A673 (cell line): ENCODE results near the gene PUDP.

Experiments
- EZH2 ChIP-seq: fragments of 200-600 bp; sonication (generic); IDR thresholded peaks from 2 replicates; pipeline ENCODE4 v1.6.1; 2017; ENCODE audit warnings: borderline replicate concordance, low read depth, mild to moderate bottlenecking, mixed read lengths, antibody characterized with exemption, low read length; ENCODE audit not compliant: poor library complexity, severe bottlenecking
- TF ChIP-seq, protein P1 (sequence below): fragments of 300-800, 200-600 bp; sonication (generic); conservative IDR thresholded peaks from 2 replicates; pipeline ENCODE4 v1.5.1; 2017; ENCODE audit warnings: low read depth, mild to moderate bottlenecking, antibody characterized with exemption, low read length, moderate library complexity, mixed read lengths

DNA sequence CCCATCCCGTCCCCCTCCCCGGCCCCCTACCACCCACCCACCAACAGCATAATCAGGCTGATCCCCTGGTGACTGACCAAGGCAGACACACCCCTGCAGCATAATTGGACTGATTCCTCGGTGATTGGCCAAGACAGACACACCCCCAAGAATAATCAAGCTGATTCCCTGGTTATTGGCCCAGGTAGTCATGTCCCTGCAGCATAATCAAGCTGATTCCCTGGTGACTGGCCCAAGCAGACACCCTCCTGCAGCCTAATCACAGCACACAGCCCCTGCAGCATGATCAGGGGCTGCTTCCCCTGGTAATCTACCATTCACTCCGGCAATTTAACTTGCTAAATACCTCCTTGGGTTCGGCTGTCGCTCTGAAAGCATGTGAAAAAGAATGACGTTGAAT is 47.9 kb downstream of the PUDP start:
- TF ChIP-seq, protein P1, sequence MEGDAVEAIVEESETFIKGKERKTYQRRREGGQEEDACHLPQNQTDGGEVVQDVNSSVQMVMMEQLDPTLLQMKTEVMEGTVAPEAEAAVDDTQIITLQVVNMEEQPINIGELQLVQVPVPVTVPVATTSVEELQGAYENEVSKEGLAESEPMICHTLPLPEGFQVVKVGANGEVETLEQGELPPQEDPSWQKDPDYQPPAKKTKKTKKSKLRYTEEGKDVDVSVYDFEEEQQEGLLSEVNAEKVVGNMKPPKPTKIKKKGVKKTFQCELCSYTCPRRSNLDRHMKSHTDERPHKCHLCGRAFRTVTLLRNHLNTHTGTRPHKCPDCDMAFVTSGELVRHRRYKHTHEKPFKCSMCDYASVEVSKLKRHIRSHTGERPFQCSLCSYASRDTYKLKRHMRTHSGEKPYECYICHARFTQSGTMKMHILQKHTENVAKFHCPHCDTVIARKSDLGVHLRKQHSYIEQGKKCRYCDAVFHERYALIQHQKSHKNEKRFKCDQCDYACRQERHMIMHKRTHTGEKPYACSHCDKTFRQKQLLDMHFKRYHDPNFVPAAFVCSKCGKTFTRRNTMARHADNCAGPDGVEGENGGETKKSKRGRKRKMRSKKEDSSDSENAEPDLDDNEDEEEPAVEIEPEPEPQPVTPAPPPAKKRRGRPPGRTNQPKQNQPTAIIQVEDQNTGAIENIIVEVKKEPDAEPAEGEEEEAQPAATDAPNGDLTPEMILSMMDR, result no peak
- TF ChIP-seq EZH2, result no peak
